ENCODE measurements around the gene RAD9A.

Gene RAD9A

DNA sequence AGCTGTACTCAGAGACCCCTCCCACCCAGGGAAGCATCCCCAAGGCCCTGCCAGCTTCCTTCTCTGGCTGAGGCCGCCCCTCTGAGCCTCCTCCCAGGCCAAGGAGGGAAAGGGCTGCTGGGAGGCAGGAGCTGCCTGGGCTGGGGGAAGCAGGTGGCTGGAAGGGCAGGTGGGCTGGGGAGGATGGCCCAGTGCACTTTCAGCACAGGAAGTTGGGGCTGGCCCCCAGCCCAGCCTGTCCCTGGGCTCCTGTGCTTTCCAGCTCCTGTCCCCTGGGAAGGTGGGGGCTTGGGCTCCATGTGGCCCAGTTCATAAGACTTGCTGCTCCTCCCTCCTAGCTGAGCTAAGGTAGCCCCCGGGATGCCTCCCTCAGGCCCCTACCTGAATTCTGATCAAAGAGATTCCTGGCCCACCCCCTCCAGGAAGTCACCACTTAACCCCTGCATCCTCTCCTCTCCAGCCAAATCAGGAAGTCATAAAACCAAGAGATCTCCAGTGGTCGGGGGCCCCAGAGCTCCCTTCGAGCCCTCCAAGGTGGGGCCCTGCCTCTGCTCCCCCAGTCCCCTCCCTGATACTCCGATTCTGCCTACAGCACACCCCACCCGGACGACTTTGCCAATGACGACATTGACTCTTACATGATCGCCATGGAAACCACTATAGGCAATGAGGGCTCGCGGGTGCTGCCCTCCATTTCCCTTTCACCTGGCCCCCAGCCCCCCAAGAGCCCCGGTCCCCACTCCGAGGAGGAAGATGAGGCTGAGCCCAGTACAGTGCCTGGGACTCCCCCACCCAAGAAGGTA is 5.0 kb downstream of the RAD9A start:
- Histone ChIP-seq H3K9me3 (ENCODE audit: low read length) (no peaks in the 10 kb centered on the region), H2AFZ (ENCODE audit: low read length) (no peak overlapping the region), H3K4me2 (ENCODE audit: low read length) (no peak overlapping the region), H3K79me2 (ENCODE audit: insufficient read depth, low read length) (peaks cover 9% of the 10 kb centered on the region; the same call in 1 of the 2 replicates), H3K4me1 (ENCODE audit: insufficient read depth, low read length, severe bottlenecking) (peaks cover 55% of the 10 kb centered on the region), H3K27ac (ENCODE audit: low read depth, low read length, poor library complexity, severe bottlenecking) (peak overlapping the region; percentile 50), H3K9me2 (ENCODE audit: low read depth, low read length) (no peaks in the 10 kb centered on the region), H3K27me3 (ENCODE audit: insufficient read depth, low read length) (no peaks in the 10 kb centered on the region), H4K20me1 (ENCODE audit: insufficient read depth, low read length) (no peaks in the 10 kb centered on the region), H3F3A (ENCODE audit: insufficient read depth, low read length) (no peaks in the 10 kb centered on the region; the same call in 1 of the 2 replicates), H3K9ac (ENCODE audit: low read length) (no peak overlapping the region), H3K36me3 (ENCODE audit: insufficient read depth, low read length) (peaks cover 59% of the 10 kb centered on the region), H3K4me3 (ENCODE audit: low read depth, low read length, poor library complexity, severe bottlenecking) (no peak overlapping the region)
- TF ChIP-seq CTCF (IDR thresholded peaks at IDR 0.05; ENCODE audit: low read length), result no peak
- TF ChIP-seq EZH2 (IDR thresholded peaks at IDR 0.05; ENCODE audit: borderline replicate concordance, low read length), result no peak

- Histone ChIP-seq H3K4me2 (ENCODE audit: low read length) (no peak overlapping the region; the same call in 1 of the 2 replicates), H3K4me1 (ENCODE audit: insufficient read depth, low read length, severe bottlenecking) (peaks cover 59% of the 10 kb centered on the region), H3K79me2 (ENCODE audit: insufficient read depth, low read length) (peaks cover 9% of the 10 kb centered on the region; the same call in 1 of the 2 replicates), H4K20me1 (ENCODE audit: insufficient read depth, low read length) (no peaks in the 10 kb centered on the region), H3K9ac (ENCODE audit: low read length) (no peak overlapping the region; the same call in 1 of the 2 replicates), H2AFZ (ENCODE audit: low read length) (no peak overlapping the region), H3F3A (ENCODE audit: insufficient read depth, low read length) (no peaks in the 10 kb centered on the region; the same call in 1 of the 2 replicates), H3K4me3 (ENCODE audit: low read depth, low read length, poor library complexity, severe bottlenecking) (no peak overlapping the region), H3K9me3 (ENCODE audit: low read length) (no peaks in the 10 kb centered on the region), H3K27ac (ENCODE audit: low read depth, low read length, poor library complexity, severe bottlenecking) (peak overlapping the region; percentile 50), H3K9me2 (ENCODE audit: low read depth, low read length) (no peaks in the 10 kb centered on the region), H3K27me3 (ENCODE audit: insufficient read depth, low read length) (no peaks in the 10 kb centered on the region), H3K36me3 (ENCODE audit: insufficient read depth, low read length) (peaks cover 59% of the 10 kb centered on the region)
- TF ChIP-seq EZH2 (IDR thresholded peaks at IDR 0.05; ENCODE audit: borderline replicate concordance, low read length) (no peak), CTCF (IDR thresholded peaks at IDR 0.05; ENCODE audit: low read length) (no peak)
Observed at GRCh38 chr11:67397536-67397935, 5.8 kb downstream of the RAD9A start.

DNA sequence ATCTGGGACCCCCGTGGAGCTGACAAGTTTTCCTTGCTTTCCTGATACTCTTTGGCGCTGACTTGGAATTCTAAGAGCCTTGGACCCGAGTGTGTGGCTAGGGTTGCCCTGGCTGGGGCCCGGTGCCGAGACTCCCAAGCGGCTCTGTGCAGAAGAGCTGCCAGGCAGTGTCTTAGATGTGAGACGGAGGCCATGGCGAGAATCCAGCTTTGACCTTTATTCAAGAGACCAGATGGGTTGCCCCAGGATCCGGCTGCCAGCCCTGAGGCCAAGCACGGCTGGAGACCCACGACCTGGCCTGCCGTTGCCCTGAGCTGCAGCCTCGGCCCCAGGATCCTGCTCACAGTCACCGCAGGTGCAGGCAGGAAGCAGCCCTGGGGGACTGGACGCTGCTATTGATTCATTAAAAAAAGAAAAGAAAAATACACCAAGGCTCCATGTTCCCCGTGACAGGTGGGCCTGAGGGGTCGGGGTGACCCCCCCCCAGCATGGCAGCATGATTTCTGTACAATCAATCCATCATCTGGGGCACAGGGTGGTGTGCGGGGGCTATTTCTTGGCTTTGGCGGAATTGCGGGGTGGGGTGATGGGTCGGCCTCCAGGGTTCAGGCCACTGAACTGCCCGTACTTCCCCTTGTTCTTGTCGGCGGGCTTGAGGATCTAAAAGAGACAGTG is 6.3 kb downstream of the RAD9A start:
- Histone ChIP-seq H3K9me2 (ENCODE audit: low read depth, low read length) (no peaks in the 10 kb centered on the region), H3K4me3 (ENCODE audit: low read depth, low read length, poor library complexity, severe bottlenecking) (no peak overlapping the region), H3K27ac (ENCODE audit: low read depth, low read length, poor library complexity, severe bottlenecking) (peak overlapping the region; percentile 50), H3F3A (ENCODE audit: insufficient read depth, low read length) (no peaks in the 10 kb centered on the region; the same call in 1 of the 2 replicates), H3K4me2 (ENCODE audit: low read length) (peak overlapping the region; percentile 96; the same call in 1 of the 2 replicates), H3K36me3 (ENCODE audit: insufficient read depth, low read length) (peaks cover 59% of the 10 kb centered on the region), H2AFZ (ENCODE audit: low read length) (no peak overlapping the region), H3K9ac (ENCODE audit: low read length) (no peak overlapping the region; the same call in 1 of the 2 replicates), H3K4me1 (ENCODE audit: insufficient read depth, low read length, severe bottlenecking) (peaks cover 61% of the 10 kb centered on the region), H3K27me3 (ENCODE audit: insufficient read depth, low read length) (no peaks in the 10 kb centered on the region), H3K79me2 (ENCODE audit: insufficient read depth, low read length) (peaks cover 9% of the 10 kb centered on the region; the same call in 1 of the 2 replicates), H3K9me3 (ENCODE audit: low read length) (no peaks in the 10 kb centered on the region), H4K20me1 (ENCODE audit: insufficient read depth, low read length) (no peaks in the 10 kb centered on the region)
- TF ChIP-seq EZH2 (IDR thresholded peaks at IDR 0.05; ENCODE audit: borderline replicate concordance, low read length) (no peak), CTCF (IDR thresholded peaks at IDR 0.05; ENCODE audit: low read length) (no peak)

Data from OCI-LY1 (cell line).